Endothelial cell (in vitro differentiated cells): ENCODE data around the gene PIEZO1. TPM values are rescaled to one million over a fixed set of nuclear protein-coding genes. Genes with fewer than 3 reads are reported as not detected.

Experiments used
- DNase-seq: peaks from one replicate; pipeline ENCODE4 v3.0.0; 2021; ENCODE audit warnings: low spot score
- H3K27ac Mint-ChIP-seq: one replicate; pipeline ENCODE4 v1.8.0; 2021; ENCODE audit warnings: mixed read lengths, inconsistent platforms; ENCODE audit not compliant: unreplicated experiment
- H3K27me3 Mint-ChIP-seq: one replicate; pipeline ENCODE4 v1.8.0; 2021; ENCODE audit warnings: mild to moderate bottlenecking, moderate library complexity, mixed read lengths, inconsistent platforms; ENCODE audit not compliant: unreplicated experiment
- H3K36me3 Mint-ChIP-seq: one replicate; pipeline ENCODE4 v1.8.0; 2021; ENCODE audit warnings: mild to moderate bottlenecking, low read depth, mixed read lengths, inconsistent platforms; ENCODE audit not compliant: unreplicated experiment
- H3K4me1 Mint-ChIP-seq: one replicate; pipeline ENCODE4 v1.8.0; 2021; ENCODE audit warnings: mild to moderate bottlenecking, mixed read lengths, inconsistent platforms; ENCODE audit not compliant: unreplicated experiment
- H3K4me3 Mint-ChIP-seq: one replicate; pipeline ENCODE4 v1.8.0; 2021; ENCODE audit warnings: mild to moderate bottlenecking, mixed read lengths, inconsistent platforms; ENCODE audit not compliant: unreplicated experiment
- H3K9me3 Mint-ChIP-seq: one replicate; pipeline ENCODE4 v1.8.0; 2021; ENCODE audit warnings: mixed read lengths, inconsistent platforms; ENCODE audit not compliant: unreplicated experiment
- total RNA-seq: library from RNA; stranded (reverse); fragmentation: NEBNext Ultra II Directional; extraction: Animal tissue kit (Norgen Biotek cat#: 25700); gene quantifications from one replicate; pipeline ENCODE4 v1.2.1, GENCODE V29; 2021; ENCODE audit not compliant: unreplicated experiment
- TF ChIP-seq, protein P1 (sequence below): fragments of 200-600 bp; sonication (generic); IDR thresholded peaks from one replicate; pipeline ENCODE4 v1.5.0; 2021; ENCODE audit warnings: antibody characterized with exemption; ENCODE audit not compliant: unreplicated experiment

The PIEZO1 gene
- total RNA-seq, 1 donor from 2014 or later: 428 TPM

DNA sequence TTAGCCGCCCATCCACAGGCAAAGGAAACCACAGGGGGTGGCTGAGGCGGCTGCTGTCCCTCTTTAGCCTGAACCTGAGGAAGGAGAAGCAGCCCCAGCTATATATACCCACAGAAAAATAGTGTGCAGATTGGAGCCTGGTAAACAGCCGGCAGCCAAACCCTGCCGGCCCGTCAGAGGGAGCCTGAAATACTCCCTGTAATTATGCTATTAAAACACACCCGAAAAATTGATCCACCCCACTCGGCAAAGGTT is 6.8 kb downstream of the PIEZO1 start:
- no peak overlapping the region for H3K27ac Mint-ChIP-seq
- peaks cover 4% of the 10 kb centered on the region for H3K27me3 Mint-ChIP-seq
- H3K4me1 Mint-ChIP-seq: peaks cover 34% of the 10 kb centered on the region
- TF ChIP-seq, protein P1, sequence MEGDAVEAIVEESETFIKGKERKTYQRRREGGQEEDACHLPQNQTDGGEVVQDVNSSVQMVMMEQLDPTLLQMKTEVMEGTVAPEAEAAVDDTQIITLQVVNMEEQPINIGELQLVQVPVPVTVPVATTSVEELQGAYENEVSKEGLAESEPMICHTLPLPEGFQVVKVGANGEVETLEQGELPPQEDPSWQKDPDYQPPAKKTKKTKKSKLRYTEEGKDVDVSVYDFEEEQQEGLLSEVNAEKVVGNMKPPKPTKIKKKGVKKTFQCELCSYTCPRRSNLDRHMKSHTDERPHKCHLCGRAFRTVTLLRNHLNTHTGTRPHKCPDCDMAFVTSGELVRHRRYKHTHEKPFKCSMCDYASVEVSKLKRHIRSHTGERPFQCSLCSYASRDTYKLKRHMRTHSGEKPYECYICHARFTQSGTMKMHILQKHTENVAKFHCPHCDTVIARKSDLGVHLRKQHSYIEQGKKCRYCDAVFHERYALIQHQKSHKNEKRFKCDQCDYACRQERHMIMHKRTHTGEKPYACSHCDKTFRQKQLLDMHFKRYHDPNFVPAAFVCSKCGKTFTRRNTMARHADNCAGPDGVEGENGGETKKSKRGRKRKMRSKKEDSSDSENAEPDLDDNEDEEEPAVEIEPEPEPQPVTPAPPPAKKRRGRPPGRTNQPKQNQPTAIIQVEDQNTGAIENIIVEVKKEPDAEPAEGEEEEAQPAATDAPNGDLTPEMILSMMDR: no peak
- H3K4me3 Mint-ChIP-seq: peak overlapping the region; percentile 21
- no peaks in the 10 kb centered on the region for H3K36me3 Mint-ChIP-seq
- DNase-seq: no peak
- no peaks in the 10 kb centered on the region for H3K9me3 Mint-ChIP-seq

DNA sequence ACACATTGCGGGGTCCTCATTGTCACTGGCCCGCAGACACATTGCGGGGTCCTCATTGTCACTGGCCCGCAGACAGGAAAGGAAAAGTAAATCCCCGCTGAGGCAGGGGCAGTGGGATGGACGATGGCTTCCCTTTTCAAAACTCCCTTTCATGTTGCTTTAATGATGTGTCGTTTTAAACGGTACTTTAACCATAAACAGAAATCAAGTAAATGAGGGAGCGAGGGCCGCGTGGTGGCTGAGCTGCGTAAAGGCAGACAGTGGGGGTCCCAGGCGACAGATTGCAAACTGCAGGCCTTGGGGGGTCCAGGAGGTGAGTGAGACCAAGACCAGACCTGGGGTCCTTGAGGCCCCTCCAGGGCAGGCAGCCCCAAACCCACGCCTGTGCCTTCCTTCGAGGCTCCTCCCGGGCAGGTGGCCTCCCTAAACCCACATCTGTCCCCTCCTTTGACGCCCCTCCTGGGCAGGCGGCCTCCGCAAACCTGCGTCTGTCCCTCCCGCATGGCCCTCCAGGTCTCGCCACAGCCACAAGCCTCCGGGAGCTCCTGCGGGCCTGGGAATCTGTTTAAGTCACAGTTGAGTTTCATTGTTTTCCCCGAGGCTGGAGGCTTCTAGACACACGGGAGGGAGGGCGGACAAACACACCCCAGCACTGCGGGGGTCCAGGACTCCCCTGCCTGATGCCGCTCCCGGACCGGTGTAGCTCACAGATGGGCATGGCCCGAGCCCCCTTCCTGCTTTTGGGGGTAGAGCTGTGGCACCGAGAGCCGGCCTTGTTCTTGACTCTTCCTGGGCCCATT is 7.3 kb downstream of the PIEZO1 start:
- H3K27me3 Mint-ChIP-seq: peaks cover 2% of the 10 kb centered on the region
- no peak overlapping the region for H3K27ac Mint-ChIP-seq
- H3K9me3 Mint-ChIP-seq: no peaks in the 10 kb centered on the region
- TF ChIP-seq, protein P1: no peak
- no peaks in the 10 kb centered on the region for H3K36me3 Mint-ChIP-seq
- H3K4me1 Mint-ChIP-seq: peaks cover 28% of the 10 kb centered on the region
- H3K4me3 Mint-ChIP-seq: peak overlapping the region; percentile 21
- no peak for DNase-seq

DNA sequence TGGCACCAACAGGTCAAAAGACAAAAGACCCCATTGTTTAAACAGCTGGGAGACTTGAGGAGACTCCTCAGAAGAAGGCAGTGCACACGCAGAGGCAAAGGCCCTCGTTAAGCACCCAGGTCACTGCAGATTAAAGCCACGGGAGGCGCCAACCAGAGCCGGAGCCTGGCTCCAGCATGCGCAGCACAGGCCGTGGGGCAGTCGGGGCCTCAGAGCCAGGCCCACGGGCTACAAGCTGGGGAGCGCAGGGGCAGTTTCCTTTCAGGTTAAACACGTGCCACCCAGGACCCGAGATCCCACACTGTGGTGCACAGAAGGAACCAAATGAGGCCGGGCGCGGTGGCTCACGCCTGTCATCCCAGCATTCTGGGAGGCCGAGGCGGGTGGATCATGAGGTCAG is 9.2 kb downstream of the PIEZO1 start:
- no peaks in the 10 kb centered on the region for H3K36me3 Mint-ChIP-seq
- no peaks in the 10 kb centered on the region for H3K9me3 Mint-ChIP-seq
- no peak overlapping the region for H3K4me3 Mint-ChIP-seq
- no peak overlapping the region for H3K27ac Mint-ChIP-seq
- peaks cover 11% of the 10 kb centered on the region for H3K4me1 Mint-ChIP-seq
- DNase-seq: no peak
- H3K27me3 Mint-ChIP-seq: no peaks in the 10 kb centered on the region
- TF ChIP-seq, protein P1: no peak

DNA sequence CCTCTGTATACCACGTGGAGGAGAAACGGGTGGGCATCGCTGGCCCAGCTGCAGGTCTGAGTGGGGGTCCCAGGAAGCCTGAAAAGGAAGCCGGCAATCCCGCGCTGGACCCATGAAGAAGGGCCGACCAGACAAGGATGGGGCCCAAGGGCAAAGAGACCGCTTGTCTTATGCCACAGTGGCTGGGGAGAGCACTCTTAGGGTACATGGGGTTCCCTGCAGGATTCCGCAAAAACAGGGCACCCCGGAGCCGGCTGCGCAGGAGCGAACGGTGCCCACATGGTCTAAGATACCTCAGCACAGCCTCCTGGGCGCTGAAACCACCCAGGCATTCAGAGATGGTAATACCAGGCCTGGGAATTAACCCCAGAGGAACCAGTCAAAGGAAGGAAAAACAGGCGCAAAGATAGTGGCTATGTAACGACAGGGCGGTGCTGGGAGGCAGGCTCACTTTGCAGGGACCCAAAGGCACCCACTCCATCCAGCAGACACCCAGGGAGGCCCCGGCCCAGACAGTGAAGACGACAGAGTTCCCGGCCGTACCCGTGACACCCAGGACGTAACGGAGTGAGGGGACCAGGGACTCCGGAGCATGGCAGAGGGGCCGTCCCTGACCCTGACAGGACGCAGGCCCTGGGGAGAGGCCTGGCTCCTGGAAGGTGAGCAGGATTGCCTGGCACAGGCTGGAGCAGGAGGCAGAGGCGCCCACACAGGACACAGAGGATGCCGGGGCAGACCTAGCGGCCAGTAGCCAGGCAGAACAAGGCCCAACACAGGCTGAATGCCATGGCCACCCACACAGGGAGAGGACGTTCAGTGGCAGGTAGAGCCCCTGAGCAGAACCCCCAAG is 10.3 kb downstream of the PIEZO1 start:
- Mint-ChIP-seq H3K4me3 (no peak overlapping the region), H3K27ac (peak overlapping the region; percentile 30), H3K4me1 (peaks cover 6% of the 10 kb centered on the region), H3K9me3 (no peaks in the 10 kb centered on the region), H3K27me3 (no peaks in the 10 kb centered on the region), H3K36me3 (no peaks in the 10 kb centered on the region)
- no peak for DNase-seq
- TF ChIP-seq, protein P1: no peak

DNA sequence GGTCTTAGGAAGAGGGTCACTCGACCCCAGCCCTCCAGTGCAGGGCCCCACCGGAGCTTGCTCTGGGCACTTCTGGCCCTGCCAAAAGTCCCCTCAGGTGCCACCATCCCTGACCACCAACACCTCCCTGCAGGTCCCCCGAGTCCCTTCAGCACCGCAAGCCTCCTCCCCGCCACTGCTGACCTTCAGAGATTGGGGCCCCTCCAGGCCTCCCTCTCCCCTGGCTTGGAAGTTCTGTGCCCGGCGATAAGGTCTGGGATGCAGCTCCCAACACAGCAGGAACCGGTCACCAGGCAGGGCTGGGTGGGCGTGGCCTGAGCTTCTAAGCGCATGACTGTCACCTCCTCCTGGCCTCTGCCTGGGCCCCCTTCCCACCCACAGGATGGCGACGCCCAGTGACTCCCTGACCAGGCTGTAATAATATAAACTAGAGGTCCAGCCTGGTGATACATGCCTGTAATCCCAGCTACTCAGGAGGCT is 11.2 kb downstream of the PIEZO1 start:
- Mint-ChIP-seq H3K27me3 (peaks cover 4% of the 10 kb centered on the region), H3K4me3 (no peak overlapping the region), H3K9me3 (no peaks in the 10 kb centered on the region), H3K36me3 (no peaks in the 10 kb centered on the region), H3K27ac (no peak overlapping the region), H3K4me1 (peaks cover 12% of the 10 kb centered on the region)
- no peak for DNase-seq
- TF ChIP-seq, protein P1: no peak
